WTC11 (cell line): ENCODE results near the gene SYK. TPM values are rescaled to one million over a fixed set of nuclear protein-coding genes. Genes with fewer than 3 reads are reported as not detected.

Source experiments
- ATAC-seq: fragments of 200-7000 bp; cut with Tn5 transposase; 2 replicates; pipeline ENCODE4 v1.10.0; 2021; ENCODE audit warnings: mild to moderate bottlenecking, moderate library complexity
- CTCF ChIA-PET: fragments of 300-600 bp; sonication (Branson Sonifier 250); formaldehyde crosslinking; loops from one replicate; lab custom pipeline; 2021; ENCODE audit warnings: antibody characterized with exemption; lab: Charles Lee
- POLR2A ChIA-PET: fragments of 350-600 bp; sonication (Branson Sonifier 250); formaldehyde crosslinking; loops from one replicate; lab custom pipeline; 2021; ENCODE audit warnings: antibody characterized with exemption; lab: Charles Lee
- DNase-seq: peaks from one replicate; pipeline ENCODE4 v3.0.0; 2021; ENCODE audit warnings: low spot score
- H3K27ac Mint-ChIP-seq: 2 replicates; pipeline ENCODE4 v1.8.0; 2021; ENCODE audit warnings: mixed read lengths
- H3K27me3 Mint-ChIP-seq: 2 replicates; pipeline ENCODE4 v1.8.0; 2021; ENCODE audit warnings: low read depth, mild to moderate bottlenecking, moderate library complexity, mixed read lengths
- H3K36me3 Mint-ChIP-seq: 2 replicates; pipeline ENCODE4 v1.8.0; 2021; ENCODE audit warnings: mixed read lengths
- H3K4me1 Mint-ChIP-seq: 2 replicates; pipeline ENCODE4 v1.8.0; 2022; ENCODE audit warnings: mixed read lengths
- H3K4me3 Mint-ChIP-seq: 2 replicates; pipeline ENCODE4 v1.8.0; 2021; ENCODE audit warnings: mild to moderate bottlenecking, moderate library complexity, mixed read lengths
- H3K9me3 Mint-ChIP-seq: 2 replicates; pipeline ENCODE4 v1.8.0; 2021; ENCODE audit warnings: mixed read lengths
- AR ChIP-seq: fragments of 250-450 bp; sonication (Bioruptor Pico); IDR thresholded peaks from 2 replicates; pipeline ENCODE4 v1.9.0; 2021; ENCODE audit warnings: mild to moderate bottlenecking
- ATF3 ChIP-seq: sonication (generic); formaldehyde crosslinking; conservative IDR thresholded peaks from 2 replicates; pipeline ENCODE4 v1.8.1; 2022; ENCODE audit warnings: mild to moderate bottlenecking, missing genetic modification reagents
- FOXP4 ChIP-seq: sonication (generic); formaldehyde crosslinking; IDR thresholded peaks from 2 replicates; pipeline ENCODE4 v1.8.0; 2022; ENCODE audit warnings: mild to moderate bottlenecking, missing genetic modification reagents
- GABPB1 ChIP-seq: sonication (generic); formaldehyde crosslinking; IDR thresholded peaks from 2 replicates; pipeline ENCODE4 v1.8.1; 2023; ENCODE audit warnings: mild to moderate bottlenecking, missing genetic modification reagents
- IRF1 ChIP-seq: sonication (generic); formaldehyde crosslinking; IDR thresholded peaks from 2 replicates; pipeline ENCODE4 v1.8.0; 2023; ENCODE audit warnings: missing genetic modification reagents
- JUN ChIP-seq: sonication (generic); formaldehyde crosslinking; IDR thresholded peaks from 2 replicates; pipeline ENCODE4 v1.8.0; 2023; ENCODE audit warnings: mild to moderate bottlenecking, missing genetic modification reagents
- MYBL2 ChIP-seq: sonication (generic); formaldehyde crosslinking; IDR thresholded peaks from 2 replicates; pipeline ENCODE4 v1.8.1; 2023; ENCODE audit warnings: mild to moderate bottlenecking, moderate library complexity, missing genetic modification reagents
- NFATC4 ChIP-seq: fragments of 250-450 bp; sonication (Bioruptor Pico); IDR thresholded peaks from 2 replicates; pipeline ENCODE4 v1.9.0; 2021; ENCODE audit warnings: mild to moderate bottlenecking
- NR3C1 ChIP-seq: sonication (generic); formaldehyde crosslinking; conservative IDR thresholded peaks from 2 replicates; pipeline ENCODE4 v1.8.1; 2023; ENCODE audit warnings: low read depth, mild to moderate bottlenecking, missing genetic modification reagents
- OVOL2 ChIP-seq: fragments of 250-450 bp; sonication (Bioruptor Pico); IDR thresholded peaks from 2 replicates; pipeline ENCODE4 v1.9.0; 2021; ENCODE audit warnings: mild to moderate bottlenecking, borderline replicate concordance
- TEAD1 ChIP-seq: sonication (generic); formaldehyde crosslinking; IDR thresholded peaks from 2 replicates; pipeline ENCODE4 v1.8.0; 2022; ENCODE audit warnings: mild to moderate bottlenecking, missing genetic modification reagents
- USF1 ChIP-seq: sonication (generic); formaldehyde crosslinking; IDR thresholded peaks from 2 replicates; pipeline ENCODE4 v1.8.0; 2022; ENCODE audit warnings: mild to moderate bottlenecking, missing genetic modification reagents
- ZMAT4 ChIP-seq: fragments of 250-450 bp; sonication (Bioruptor Pico); IDR thresholded peaks from 2 replicates; pipeline ENCODE4 v1.9.0; 2021; ENCODE audit warnings: mild to moderate bottlenecking
- ZNF121 ChIP-seq: sonication (generic); formaldehyde crosslinking; IDR thresholded peaks from 2 replicates; pipeline ENCODE4 v1.8.0; 2023; ENCODE audit warnings: missing genetic modification reagents
- ZNF416 ChIP-seq: fragments of 250-450 bp; sonication (Bioruptor Pico); IDR thresholded peaks from 2 replicates; pipeline ENCODE4 v1.9.0; 2021; ENCODE audit warnings: mild to moderate bottlenecking, inconsistent platforms
- ZNF425 ChIP-seq: fragments of 250-450 bp; sonication (Bioruptor Pico); conservative IDR thresholded peaks from 2 replicates; pipeline ENCODE4 v1.9.0; 2021; ENCODE audit warnings: mild to moderate bottlenecking
- ZNF671 ChIP-seq: fragments of 250-450 bp; sonication (Bioruptor Pico); IDR thresholded peaks from 2 replicates; pipeline ENCODE4 v1.8.0; 2021; ENCODE audit warnings: mild to moderate bottlenecking
- total RNA-seq: library from RNA; stranded (reverse); gene quantifications from 3 replicates; pipeline ENCODE4 v1.2.3, GENCODE V29; 2021

Gene SYK
- total RNA-seq, 1 experiment from 2014 or later: 7.4 TPM

GRCh38 chr9:90839183-90839728 is 37.6 kb downstream of the SYK start (continued):
- no peak for TF ChIP-seq ZNF425 (CRISPR knock-in tag)
- TF ChIP-seq NR3C1 (CRISPR knock-in tag): no peak

GRCh38 chr9:90840696-90841095 is 39.1 kb downstream of the SYK start:
- H3K4me3 Mint-ChIP-seq: no peak overlapping the region

More at GRCh38 chr9:90840696-90841095, 39.1 kb downstream of the SYK start:
- peaks cover 2% of the 10 kb centered on the region; the same call in 1 of the 2 replicates for H3K9me3 Mint-ChIP-seq
- H3K36me3 Mint-ChIP-seq: no peaks in the 10 kb centered on the region
- no peaks in the 10 kb centered on the region for H3K4me1 Mint-ChIP-seq
- CTCF ChIA-PET: no interaction called here
- ATAC-seq: no peak
- no peaks in the 10 kb centered on the region for H3K27me3 Mint-ChIP-seq
- H3K27ac Mint-ChIP-seq: no peak overlapping the region
- no peak for DNase-seq
- TF ChIP-seq ZNF671 (CRISPR knock-in tag) (no peak), FOXP4 (CRISPR knock-in tag) (no peak), NFATC4 (no peak), JUN (no peak), ZNF416 (CRISPR knock-in tag) (no peak), ATF3 (no peak), MYBL2 (CRISPR knock-in tag) (no peak), IRF1 (CRISPR knock-in tag) (no peak), GABPB1 (no peak), TEAD1 (CRISPR knock-in tag) (no peak), ZNF121 (CRISPR knock-in tag) (no peak), OVOL2 (CRISPR knock-in tag) (no peak), USF1 (CRISPR knock-in tag) (no peak), ZMAT4 (CRISPR knock-in tag) (no peak), AR (CRISPR knock-in tag) (no peak)
- POLR2A ChIA-PET: no interaction called here
